Neutrophil (primary cell): ENCODE measurements around the gene PALM3.
A peak's percentile ranks its signal among the peaks of the same experiment; 100 is the strongest.

Experiments used
- H3K27ac ChIP-seq: fragments of 200-600 bp; sonication (generic); 2 replicates; pipeline ENCODE4 v1.5.1; 2016; ENCODE audit warnings: mild to moderate bottlenecking, moderate library complexity
- H3K27me3 ChIP-seq: fragments of 200-600 bp; sonication (generic); 2 replicates; pipeline ENCODE4 v1.6.0; 2016; ENCODE audit warnings: mild to moderate bottlenecking
- H3K36me3 ChIP-seq: fragments of 200-600 bp; sonication (generic); 2 replicates; pipeline ENCODE4 v1.5.1; 2017
- H3K4me1 ChIP-seq, 2 experiments: fragments of 200-600 bp in 1 of 2; sonication (generic) in 1 of 2; 1 replicate in 1 of 2; 2 replicates in 1 of 2; pipeline versions ENCODE4 v1.5.1 to v1.6.1; 2013 to 2016; ENCODE audit warnings: low read depth in 1 of 2, low read length in 1 of 2, mild to moderate bottlenecking in 1 of 2, moderate library complexity in 1 of 2; ENCODE audit not compliant: control insufficient read depth in 1 of 2, insufficient read depth in 1 of 2
- H3K4me3 ChIP-seq, 2 experiments: fragments of 200-600 bp in 1 of 2; sonication (generic) in 1 of 2; 1 replicate in 1 of 2; 2 replicates in 1 of 2; pipeline ENCODE4 v1.5.1; 2013 to 2016; ENCODE audit warnings: low read depth in 1 of 2, low read length in 1 of 2, mild to moderate bottlenecking in 1 of 2, moderate library complexity in 1 of 2
- H3K9me3 ChIP-seq: fragments of 200-600 bp; sonication (generic); 2 replicates; pipeline ENCODE4 v1.5.1; 2016
- CTCF ChIP-seq: fragments of 200-600 bp; sonication (generic); IDR thresholded peaks from 2 replicates; pipeline ENCODE4 v1.5.1; 2016; ENCODE audit warnings: antibody characterized with exemption

PALM3 gene

GRCh38 chr19:14059652-14060155, 2.2 kb downstream of the PALM3 start:
- Histone ChIP-seq H3K4me1 (peaks cover 0 to 7% of the 10 kb centered on the region in 2 experiments), H3K4me3 (no peak overlapping the region), H3K9me3 (no peaks in the 10 kb centered on the region), H3K27me3 (peaks cover 79% of the 10 kb centered on the region), H3K36me3 (no peaks in the 10 kb centered on the region), H3K27ac (no peak overlapping the region)
- no peak for TF ChIP-seq CTCF

GRCh38 chr19:14059093-14059480, 2.8 kb downstream of the PALM3 start:
- Histone ChIP-seq H3K27ac (no peak overlapping the region), H3K9me3 (no peaks in the 10 kb centered on the region), H3K27me3 (peaks cover 85% of the 10 kb centered on the region), H3K4me1 (peaks cover 0 to 7% of the 10 kb centered on the region in 2 experiments), H3K4me3 (no peak overlapping the region), H3K36me3 (no peaks in the 10 kb centered on the region)
- TF ChIP-seq CTCF, result peak; percentile 63

GRCh38 chr19:14058182-14059092, 3.4 kb downstream of the PALM3 start:
- H3K27me3 ChIP-seq, result peaks cover 91% of the 10 kb centered on the region
- TF ChIP-seq CTCF, result no peak
- H3K9me3 ChIP-seq, result no peaks in the 10 kb centered on the region
- H3K27ac ChIP-seq, result no peak overlapping the region
- no peak overlapping the region for H3K4me3 ChIP-seq
- no peaks in the 10 kb centered on the region for H3K36me3 ChIP-seq
- peaks cover 0 to 7% of the 10 kb centered on the region in 2 experiments for H3K4me1 ChIP-seq

GRCh38 chr19:14056741-14057356, 5.0 kb downstream of the PALM3 start:
- H3K4me3 ChIP-seq, result no peak overlapping the region
- H3K36me3 ChIP-seq, result no peaks in the 10 kb centered on the region
- TF ChIP-seq CTCF, result no peak
- H3K27ac ChIP-seq, result no peak overlapping the region
- no peaks in the 10 kb centered on the region for H3K9me3 ChIP-seq
- peaks cover 0 to 7% of the 10 kb centered on the region in 2 experiments for H3K4me1 ChIP-seq
- H3K27me3 ChIP-seq, result peaks cover 88% of the 10 kb centered on the region

GRCh38 chr19:14056069-14056666, 5.7 kb downstream of the PALM3 start:
- peaks cover 81% of the 10 kb centered on the region for H3K27me3 ChIP-seq
- H3K4me1 ChIP-seq, result peaks cover 0 to 7% of the 10 kb centered on the region in 2 experiments
- H3K9me3 ChIP-seq, result no peaks in the 10 kb centered on the region
- no peaks in the 10 kb centered on the region for H3K36me3 ChIP-seq
- H3K4me3 ChIP-seq, result no peak overlapping the region
- no peak overlapping the region for H3K27ac ChIP-seq
- no peak for TF ChIP-seq CTCF
